ENCODE measurements around the gene DUSP6. TPM values are rescaled to one million over a fixed set of nuclear protein-coding genes. Genes with fewer than 3 reads are reported as not detected.

Gene DUSP6
- polyA plus RNA-seq, 2 of the 4 experiments (the other 2 are of a cell fraction), result 3.8 to 27.0 TPM

GRCh38 chr12:89379148-89379838, 27.0 kb upstream of the DUSP6 start:
- 68% methylated on average over 6 of the region's 6 CpGs for WGBS (ENCODE audit: missing lambda C conversion rate)
- peak in 1 of 2 experiments; percentile 76; a peak in 3 of 6 replicates for ATAC-seq
- POLR2A ChIA-PET, result no interaction called here
- H3K4me3 ChIP-seq, result no peak overlapping the region
- no peaks in the 10 kb centered on the region for H3K9me3 ChIP-seq
- H3K4me1 ChIP-seq, result peaks cover 22% of the 10 kb centered on the region; the same call in 2 of the 3 replicates
- TF ChIP-seq ZNF302 (CRISPR knock-in tag; IDR thresholded peaks at IDR 0.05) (no peak), ELK1 (IDR thresholded peaks at IDR 0.05; ENCODE audit: low read depth, low read length) (no peak), E2F6 (IDR thresholded peaks at IDR 0.05; ENCODE audit: borderline replicate concordance, low read depth) (no peak), POLR2AphosphoS2 (conservative IDR thresholded peaks at IDR 0.05; ENCODE audit: low read length) (no peak), SREBF2 (IDR thresholded peaks at IDR 0.05) (no peak), TFCP2L1 (CRISPR knock-in tag; IDR thresholded peaks at IDR 0.05) (no peak), RAD21 (conservative IDR thresholded peaks at IDR 0.05 in 1 of 2, IDR thresholded peaks at IDR 0.05 in 1 of 2) (no peak), KDM5A (IDR thresholded peaks at IDR 0.05) (no peak), TP53 (CRISPR knock-in tag; IDR thresholded peaks at IDR 0.05) (no peak), MYC (IDR thresholded peaks at IDR 0.05; ENCODE audit: borderline replicate concordance, low read length) (no peak), NR3C1 (IDR thresholded peaks at IDR 0.05) (no peak), GATA3 (IDR thresholded peaks at IDR 0.05; ENCODE audit: borderline replicate concordance) (no peak), ATOH8 (CRISPR knock-in tag; IDR thresholded peaks at IDR 0.05; ENCODE audit: low read depth) (no peak), MAX (IDR thresholded peaks at IDR 0.05) (no peak), RFX5 (IDR thresholded peaks at IDR 0.05) (no peak), CBX8 (IDR thresholded peaks at IDR 0.05) (no peak), NPAS2 (CRISPR knock-in tag; IDR thresholded peaks at IDR 0.05; ENCODE audit: borderline replicate concordance) (no peak), POLR2A (IDR thresholded peaks at IDR 0.05; ENCODE audit: low read length) (no peak)
- CTCF ChIA-PET, result interaction anchor here (1.5 kb wide), 1 partner anchor 49 kb away, joined by 3 read pairs; no protein-coding TSS in a partner anchor
- DNase-seq (ENCODE audit: low read depth in 1 of 2, low spot score in 1 of 2), result no peak
- no peak for FAIRE-seq
- peak overlapping the region in 1 of 2 experiments; percentile 15; a peak in 1 of 6 replicates for H3K27ac ChIP-seq
- peak overlapping the region; percentile 49 for H3K4me2 ChIP-seq

GRCh38 chr12:89376844-89377243, 24.5 kb upstream of the DUSP6 start:
- WGBS (ENCODE audit: missing lambda C conversion rate), result 71% methylated on average over 2 of the region's 2 CpGs
- ATAC-seq, result no peak
- no peak for FAIRE-seq
- Histone ChIP-seq H3K4me3 (no peak overlapping the region), H3K4me1 (peaks cover 22% of the 10 kb centered on the region; the same call in 2 of the 3 replicates), H3K27ac (no peak overlapping the region), H3K9me3 (no peaks in the 10 kb centered on the region), H3K4me2 (no peak overlapping the region)
- TF ChIP-seq USF2 (IDR thresholded peaks at IDR 0.05), result no peak
- TF ChIP-seq HES2 (IDR thresholded peaks at IDR 0.05), result no peak
- TF ChIP-seq RARB (CRISPR knock-in tag; IDR thresholded peaks at IDR 0.05), result no peak
- TF ChIP-seq KDM5A (IDR thresholded peaks at IDR 0.05), result no peak
- no peak for TF ChIP-seq CBX8 (IDR thresholded peaks at IDR 0.05)
- TF ChIP-seq CHD2 (IDR thresholded peaks at IDR 0.05; ENCODE audit: low read length, partially characterized antibody), result no peak
- DNase-seq (ENCODE audit: low read depth in 1 of 2, low spot score in 1 of 2), result no peak
- ChIA-PET CTCF (no interaction called here), POLR2A (no interaction called here)
